Astrocyte (in vitro differentiated cells and primary cell): Measurements from ENCODE around the gene MOV10L1. TPM values are rescaled to one million over a fixed set of nuclear protein-coding genes. Genes with fewer than 3 reads are reported as not detected.
A peak's percentile ranks its signal among the peaks of the same experiment; 100 is the strongest.
"Not testable (repeated sequence)": the region's sequence is repeated elsewhere in the genome, so short reads cannot be mapped to it uniquely, and the experiment has no call there.

Experiments
- DNase-seq: peaks from one replicate; pipeline ENCODE4 v3.0.0-alpha.2; 2010; ENCODE audit warnings: low read depth
- FAIRE-seq: peaks from 2 replicates; lab custom pipeline; 2011; peaks lifted over from hg19 to GRCh38; lab: Jason Lieb, UNC
- H2AFZ ChIP-seq: 2 replicates; pipeline ENCODE4 v1.6.0; 2012; ENCODE audit warnings: low read depth, low read length, inconsistent platforms
- H3K27ac ChIP-seq: 2 replicates; pipeline ENCODE4 v1.5.1; 2011; ENCODE audit warnings: low read depth, low read length, inconsistent platforms
- H3K27me3 ChIP-seq: 2 replicates; pipeline ENCODE4 v1.6.0; 2011; ENCODE audit warnings: low read length, inconsistent platforms; ENCODE audit not compliant: insufficient read depth
- H3K36me3 ChIP-seq: 2 replicates; pipeline ENCODE4 v1.5.1; 2011; ENCODE audit warnings: low read length, inconsistent platforms; ENCODE audit not compliant: insufficient read depth
- H3K4me1 ChIP-seq: 2 replicates; pipeline ENCODE4 v1.5.1; 2011; ENCODE audit warnings: low read length, inconsistent platforms; ENCODE audit not compliant: insufficient read depth
- H3K4me2 ChIP-seq: 2 replicates; pipeline ENCODE4 v1.6.0; 2012; ENCODE audit warnings: low read length, inconsistent platforms
- H3K4me3 ChIP-seq: 2 replicates; pipeline ENCODE4 v1.5.1; 2011; ENCODE audit warnings: low read depth, mild to moderate bottlenecking, low read length, inconsistent platforms; ENCODE audit not compliant: insufficient read depth
- H3K79me2 ChIP-seq: 2 replicates; pipeline ENCODE4 v1.6.0; 2012; ENCODE audit warnings: mild to moderate bottlenecking, low read length, inconsistent platforms; ENCODE audit not compliant: insufficient read depth
- H3K9ac ChIP-seq: 2 replicates; pipeline ENCODE4 v1.6.0; 2012; ENCODE audit warnings: mild to moderate bottlenecking, low read length, inconsistent platforms
- H3K9me3 ChIP-seq: 2 replicates; pipeline ENCODE4 v1.5.1; 2012; ENCODE audit warnings: low read depth, mild to moderate bottlenecking, low read length, inconsistent platforms; ENCODE audit not compliant: insufficient read depth
- H4K20me1 ChIP-seq: 2 replicates; pipeline ENCODE4 v1.6.0; 2012; ENCODE audit warnings: low read length, inconsistent platforms; ENCODE audit not compliant: insufficient read depth
- H3K27ac Mint-ChIP-seq: one replicate; pipeline ENCODE4 v1.8.0; 2021; ENCODE audit warnings: mild to moderate bottlenecking, mixed read lengths; ENCODE audit not compliant: unreplicated experiment
- H3K27me3 Mint-ChIP-seq: one replicate; pipeline ENCODE4 v1.8.0; 2021; ENCODE audit warnings: low read depth, mixed read lengths; ENCODE audit not compliant: unreplicated experiment
- H3K36me3 Mint-ChIP-seq: one replicate; pipeline ENCODE4 v1.8.0; 2021; ENCODE audit warnings: low read depth, mixed read lengths; ENCODE audit not compliant: unreplicated experiment
- H3K4me1 Mint-ChIP-seq: one replicate; pipeline ENCODE4 v1.8.0; 2021; ENCODE audit warnings: low read depth, mixed read lengths; ENCODE audit not compliant: unreplicated experiment
- H3K4me3 Mint-ChIP-seq: one replicate; pipeline ENCODE4 v1.8.0; 2021; ENCODE audit warnings: mild to moderate bottlenecking, moderate library complexity, mixed read lengths; ENCODE audit not compliant: unreplicated experiment
- H3K9me3 Mint-ChIP-seq: one replicate; pipeline ENCODE4 v1.8.0; 2021; ENCODE audit warnings: mild to moderate bottlenecking, mixed read lengths; ENCODE audit not compliant: unreplicated experiment
- CTCF ChIP-seq: IDR thresholded peaks from 2 replicates; pipeline ENCODE4 v1.5.1; 2011; ENCODE audit warnings: low read depth, mild to moderate bottlenecking, inconsistent platforms, low read length, moderate library complexity; ENCODE audit not compliant: insufficient read depth
- EZH2 ChIP-seq: IDR thresholded peaks from 2 replicates; pipeline ENCODE4 v1.6.1; 2012; ENCODE audit warnings: mild to moderate bottlenecking, low read length, inconsistent platforms; ENCODE audit not compliant: insufficient read depth
- total RNA-seq: library from RNA; stranded (reverse); gene quantifications from 2 replicates; pipeline ENCODE4 v1.2.1, GENCODE V29; 2021

Gene MOV10L1
- total RNA-seq, 1 donor from 2014 or later: 0.61 TPM

GRCh38 chr22:50146439-50147238 lies 56.8 kb downstream of the MOV10L1 start:
- H3K79me2 ChIP-seq: no peaks in the 10 kb centered on the region
- no peak overlapping the region for H3K4me3 Mint-ChIP-seq
- H3K4me1 ChIP-seq: peaks cover 8% of the 10 kb centered on the region
- H3K27me3 Mint-ChIP-seq: peaks cover 15% of the 10 kb centered on the region
- no peaks in the 10 kb centered on the region for H3K36me3 Mint-ChIP-seq
- DNase-seq (peak; percentile 41), FAIRE-seq (peak; percentile 9)
- peaks cover 9% of the 10 kb centered on the region for H3K4me1 Mint-ChIP-seq
- no peaks in the 10 kb centered on the region for H3K9me3 ChIP-seq
- no peaks in the 10 kb centered on the region for H3K36me3 ChIP-seq
- H3K27me3 ChIP-seq: no peaks in the 10 kb centered on the region
- H3K4me2 ChIP-seq: no peak overlapping the region
- H3K27ac Mint-ChIP-seq: no peak overlapping the region
- no peak overlapping the region for H3K27ac ChIP-seq
- no peaks in the 10 kb centered on the region for H3K9me3 Mint-ChIP-seq
- H4K20me1 ChIP-seq: peaks cover 2% of the 10 kb centered on the region
- H3K9ac ChIP-seq: no peak overlapping the region
- no peak overlapping the region for H3K4me3 ChIP-seq
- TF ChIP-seq CTCF: peak; percentile 82
- no peak for TF ChIP-seq EZH2
- H2AFZ ChIP-seq: no peak overlapping the region

- H3K4me3 Mint-ChIP-seq, FAIRE-seq, H3K27ac Mint-ChIP-seq: not testable (repeated sequence)
Observed at GRCh38 chr22:50147258-50148165, 57.7 kb downstream of the MOV10L1 start.

GRCh38 chr22:50148166-50148500 lies 58.3 kb downstream of the MOV10L1 start:
- no peaks in the 10 kb centered on the region for H3K79me2 ChIP-seq
- Mint-ChIP-seq H3K36me3 (no peaks in the 10 kb centered on the region), H3K27ac (no peak overlapping the region), H3K27me3 (peaks cover 17% of the 10 kb centered on the region), H3K4me3 (no peak overlapping the region), H3K4me1 (peaks cover 9% of the 10 kb centered on the region), H3K9me3 (no peaks in the 10 kb centered on the region)
- FAIRE-seq (no peak), DNase-seq (no peak)
- no peak overlapping the region for H3K27ac ChIP-seq
- no peaks in the 10 kb centered on the region for H3K9me3 ChIP-seq
- H3K9ac ChIP-seq: no peak overlapping the region
- peaks cover 2% of the 10 kb centered on the region for H4K20me1 ChIP-seq
- no peaks in the 10 kb centered on the region for H3K36me3 ChIP-seq
- no peak overlapping the region for H3K4me2 ChIP-seq
- H3K4me1 ChIP-seq: peaks cover 8% of the 10 kb centered on the region
- no peaks in the 10 kb centered on the region for H3K27me3 ChIP-seq
- no peak overlapping the region for H3K4me3 ChIP-seq
- no peak for TF ChIP-seq CTCF
- TF ChIP-seq EZH2: no peak
- no peak overlapping the region for H2AFZ ChIP-seq

More at GRCh38 chr22:50147258-50148165, 57.7 kb downstream of the MOV10L1 start:
- not testable (repeated sequence) for H3K4me2 ChIP-seq, H3K9ac ChIP-seq, H3K9me3 Mint-ChIP-seq, H3K4me1 Mint-ChIP-seq, H2AFZ ChIP-seq, H3K27ac ChIP-seq, H3K36me3 Mint-ChIP-seq, H4K20me1 ChIP-seq, H3K36me3 ChIP-seq, H3K27me3 ChIP-seq, H3K4me1 ChIP-seq, H3K4me3 ChIP-seq, H3K9me3 ChIP-seq, DNase-seq, H3K79me2 ChIP-seq
- peaks cover 16% of the 10 kb centered on the region for H3K27me3 Mint-ChIP-seq
